Erythroblast (primary cell): Measurements from ENCODE around the gene CORO2A.
A peak's percentile ranks its signal among the peaks of the same experiment; 100 is the strongest.

ENCODE experiments used
- GATA1 ChIP-seq: IDR thresholded peaks from 2 replicates; pipeline ENCODE4 v1.6.1; 2011; ENCODE audit warnings: low read depth, mild to moderate bottlenecking, control low read depth, low read length, moderate library complexity
- POLR2A ChIP-seq: IDR thresholded peaks from 2 replicates; pipeline ENCODE4 v1.6.1; 2011; ENCODE audit warnings: mild to moderate bottlenecking, low read length

GRCh38 chr9:98182069-98182820, 10.2 kb downstream of the CORO2A start:
- TF ChIP-seq POLR2A (no peak), GATA1 (peak; percentile 20)
